Ovary (tissue), 9 donors: ENCODE measurements around the gene CEPT1. TPM values are rescaled to one million over a fixed set of nuclear protein-coding genes. Genes with fewer than 3 reads are reported as not detected.

Experiments used
- DNase-seq, 5 donors: peaks; one replicate each; pipeline ENCODE4 v3.0.0-alpha.2; 2019 to 2020
- H3K27ac ChIP-seq, 2 donors: fragments of 200-600 bp; one replicate each; pipeline versions ENCODE4 v1.5.1 to v1.8.0; 2019 to 2022
- H3K27me3 ChIP-seq: fragments of 200-600 bp; one replicate; pipeline ENCODE4 v1.8.0; 2022
- H3K36me3 ChIP-seq: fragments of 200-600 bp; sonication (generic); one replicate; pipeline ENCODE4 v1.5.1; 2019
- H3K4me1 ChIP-seq: one replicate; pipeline ENCODE4 v1.8.1; 2013; ENCODE audit warnings: mild to moderate bottlenecking, moderate library complexity; ENCODE audit not compliant: insufficient read depth
- H3K4me3 ChIP-seq: fragments of 200-600 bp; sonication (generic); one replicate; pipeline ENCODE4 v1.5.1; 2017
- H3K9me3 ChIP-seq, 2 donors: fragments of 200-600 bp in 1 of 2; sonication (generic) in 1 of 2; one replicate each; pipeline versions ENCODE4 v1.5.1 to v1.8.1; 2013 to 2019; ENCODE audit warnings: mild to moderate bottlenecking in 1 of 2, moderate library complexity in 1 of 2
- CTCF ChIP-seq, 3 donors: fragments of 450-650 bp in 2 of 3; fragments of 200-600 bp in 1 of 3; IDR thresholded peaks; one replicate each; pipeline versions ENCODE4 v1.5.1 to v1.8.0; 2016 to 2022; ENCODE audit warnings: antibody characterized with exemption in 3 of 3, mild to moderate bottlenecking in 1 of 3
- EP300 ChIP-seq: sonication (generic); formaldehyde crosslinking; IDR thresholded peaks from one replicate; pipeline ENCODE4 v1.6.1; 2017; ENCODE audit warnings: antibody characterized with exemption
- POLR2A ChIP-seq: fragments of 450-650 bp; IDR thresholded peaks from one replicate; pipeline ENCODE4 v1.6.1; 2017; ENCODE audit warnings: antibody characterized with exemption, mild to moderate bottlenecking, moderate library complexity
- WGBS, 3 donors: extraction: QIAGEN DNeasy Blood & Tissue Kit in 1 of 3; methylation state at CpG; one replicate each; pipeline versions ENCODE4 v1.1.5 to v1.1.7; 2013 to 2017; 5-methylcytosine and 5-hydroxymethylcytosine counted together
- intact Hi-C, 4 donors: fragments of 100-400 bp; cut with DNase I; formaldehyde crosslinking; loops; one replicate each; pipeline versions ENCODE4 v1.11.0 to v1.15.1; 2022 to 2023
- polyA plus RNA-seq, 2 donors: library from polyadenylated mRNA; stranded (reverse); fragments of 200-250 nt in 1 of 2; fragments of 350-450 nt in 1 of 2; fragmentation: Illumina TruSeq in 1 of 2; extraction: RNeasy Lipid Tissue Mini Kit (QIAGEN cat#74804) in 1 of 2; gene quantifications; one replicate each; pipeline ENCODE4 v1.2.3, GENCODE V29; 2013 to 2014
- total RNA-seq, 7 donors: library from RNA; depleted of rRNA in 2 of 7; stranded (reverse); fragments of >200 nt in 2 of 7; fragmentation: NEBNext Ultra II Directional in 3 of 7; extraction: Animal tissue kit (Norgen Biotek cat#: 25700) in 3 of 7; gene quantifications; one replicate each; pipeline versions ENCODE4 v1.1.0 to v1.2.4, GENCODE V29; 2016 to 2023
- donor health status: DM: no; HTN: no; CAD: no; lungs with moderate emphysema.
- donor health status: DM: no; HTN: no; CAD: no.
- donor health status: Bipolar disorder and iron deficiency.
- donor health status: DM: yes; HTN: yes; CAD: no.
- donor health status: DM: no; HTN: no; CAD: no.
- donor health status: DM: yes; HTN: yes; CAD: no.

Gene CEPT1
- total and polyA plus RNA-seq, 9 donors, result 16.4 to 40.3 (median 32.4) TPM

DNA sequence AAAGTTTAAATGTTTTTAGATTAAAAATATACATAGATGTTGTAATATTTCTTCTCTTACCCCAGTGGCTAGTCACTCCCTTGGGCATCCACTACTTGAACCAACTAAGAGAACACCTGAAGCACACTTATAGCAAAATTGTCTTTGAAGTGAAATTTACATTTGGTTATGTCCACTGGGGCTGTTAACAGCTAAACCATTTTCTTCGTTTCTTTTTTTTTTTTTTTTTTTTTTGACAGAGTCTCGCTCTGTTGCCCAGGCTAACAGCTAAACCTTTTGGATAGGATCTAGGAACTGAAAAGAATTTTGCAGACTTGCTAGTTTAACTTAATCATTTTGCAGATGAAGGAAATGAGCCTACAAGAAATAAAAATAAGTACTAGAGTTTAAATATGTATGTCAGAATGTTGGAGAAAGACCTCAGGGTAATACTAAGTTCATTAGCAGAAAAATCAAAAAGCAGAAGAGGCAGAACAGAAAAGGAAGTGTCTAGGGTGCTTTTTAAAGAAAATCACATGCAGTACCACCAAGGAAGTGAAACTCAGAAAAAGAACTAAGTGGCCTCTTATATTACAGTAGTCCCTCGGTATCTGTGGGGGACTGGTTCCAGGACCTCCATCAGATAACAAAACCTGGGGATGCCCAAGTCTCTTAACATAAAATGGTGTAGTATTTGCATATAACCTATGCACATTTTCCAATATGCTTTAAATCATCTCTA is 11.9 kb upstream of the CEPT1 start:
- no peak overlapping the region for H3K27ac ChIP-seq
- TF ChIP-seq POLR2A (no peak), CTCF (IDR thresholded peaks at IDR 0.05) (no peak), EP300 (no peak)
- no peaks in the 10 kb centered on the region for H3K36me3 ChIP-seq
- no peak overlapping the region for H3K4me3 ChIP-seq
- intact Hi-C loops, result no loop called here
- no peaks in the 10 kb centered on the region for H3K27me3 ChIP-seq
- DNase-seq, result no peak
- WGBS, 3 donors, result 90 to 95% (median 94%) methylated on average over 3 of the region's 3 CpGs
- no peaks in the 10 kb centered on the region for H3K4me1 ChIP-seq
- no peaks in the 10 kb centered on the region for H3K9me3 ChIP-seq

DNA sequence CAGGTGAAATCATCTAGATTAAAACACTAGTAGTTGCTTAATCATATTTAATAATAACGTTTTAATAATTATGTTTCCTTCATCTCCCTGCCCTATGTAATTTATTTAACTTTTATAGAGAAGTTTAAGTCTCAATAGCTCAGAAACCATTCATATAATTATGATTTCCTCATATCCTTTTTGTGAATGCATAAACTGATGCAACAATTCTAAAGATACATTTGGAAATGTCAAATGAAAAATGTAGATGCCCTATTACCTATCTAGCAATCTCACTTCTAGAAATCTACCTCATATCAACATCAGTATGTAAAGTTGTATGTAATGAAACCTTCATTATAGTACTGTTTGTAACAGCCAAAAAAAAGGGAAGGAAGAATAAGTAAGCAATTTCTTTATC is 10.6 kb upstream of the CEPT1 start:
- no peaks in the 10 kb centered on the region for H3K4me1 ChIP-seq
- intact Hi-C loops, result no loop called here
- TF ChIP-seq POLR2A, result no peak
- DNase-seq, result no peak
- H3K27ac ChIP-seq, result no peak overlapping the region
- no peak overlapping the region for H3K4me3 ChIP-seq
- no peaks in the 10 kb centered on the region for H3K27me3 ChIP-seq
- 67 to 89% (median 67%) methylated on average over 1 of the region's 1 CpG for WGBS, 3 donors
- no peaks in the 10 kb centered on the region for H3K36me3 ChIP-seq
- H3K9me3 ChIP-seq, result no peaks in the 10 kb centered on the region

DNA sequence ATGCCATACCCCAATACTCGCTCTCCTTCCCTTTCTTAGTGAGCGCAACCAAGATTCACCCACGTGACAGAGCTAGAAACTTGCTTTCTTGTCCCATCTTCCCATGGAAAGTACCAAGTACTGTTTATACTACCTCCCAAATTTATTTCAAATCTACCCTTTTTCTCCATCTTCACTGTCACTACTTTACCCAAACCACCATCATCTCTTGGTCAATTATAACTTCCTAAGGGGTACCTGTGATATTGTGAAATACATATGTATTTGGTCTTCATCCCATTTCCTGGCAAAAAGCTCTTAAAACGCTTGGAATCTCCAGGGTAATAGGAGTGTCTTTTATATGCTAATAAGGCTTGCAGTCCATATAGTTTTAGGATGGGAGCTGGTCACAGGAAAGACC is 8.3 kb upstream of the CEPT1 start:
- Histone ChIP-seq H3K36me3 (no peaks in the 10 kb centered on the region), H3K27ac (no peak overlapping the region)
- intact Hi-C loops, result no loop called here

GRCh38 chr1:111133866-111134265 is 6.2 kb upstream of the CEPT1 start:
- H3K36me3 ChIP-seq, result no peaks in the 10 kb centered on the region
- WGBS, 3 donors, result 93 to 99% (median 97%) methylated on average over 1 of the region's 1 CpG
- DNase-seq, result no peak

More for the DNA sequence above, 8.3 kb upstream of the CEPT1 start:
- Histone ChIP-seq H3K27me3 (no peaks in the 10 kb centered on the region), H3K4me3 (no peak overlapping the region), H3K9me3 (no peaks in the 10 kb centered on the region), H3K4me1 (no peaks in the 10 kb centered on the region)
- WGBS, 3 donors, result 85 to 89% (median 88%) methylated on average over 4 of the region's 4 CpGs
- no peak for DNase-seq
- TF ChIP-seq CTCF (IDR thresholded peaks at IDR 0.05), result no peak
- no peak for TF ChIP-seq EP300
- TF ChIP-seq POLR2A, result no peak

More at GRCh38 chr1:111133866-111134265, 6.2 kb upstream of the CEPT1 start:
- Histone ChIP-seq H3K4me1 (no peaks in the 10 kb centered on the region), H3K9me3 (no peaks in the 10 kb centered on the region), H3K27ac (no peak overlapping the region), H3K4me3 (no peak overlapping the region), H3K27me3 (peaks cover 2% of the 10 kb centered on the region)
- intact Hi-C loops, result no loop called here
- TF ChIP-seq CTCF (IDR thresholded peaks at IDR 0.05) (no peak), POLR2A (no peak), EP300 (no peak)
